Activated CD8-positive, alpha-beta memory T cell treated with anti-CD3 and anti-CD28 coated beads, Interleukin-2, amount 50 U/mL, for 48 hours (primary cell): ENCODE data around the gene BCL2L12.

Source experiments
- DNase-seq: peaks from one replicate; pipeline ENCODE4 v3.0.0-alpha.2; 2020

Gene BCL2L12

GRCh38 chr19:49642492-49643035 is 23.2 kb upstream of the BCL2L12 start:
- DNase-seq, result no peak

GRCh38 chr19:49643466-49643865 is 22.3 kb upstream of the BCL2L12 start:
- DNase-seq, result no peak

DNA sequence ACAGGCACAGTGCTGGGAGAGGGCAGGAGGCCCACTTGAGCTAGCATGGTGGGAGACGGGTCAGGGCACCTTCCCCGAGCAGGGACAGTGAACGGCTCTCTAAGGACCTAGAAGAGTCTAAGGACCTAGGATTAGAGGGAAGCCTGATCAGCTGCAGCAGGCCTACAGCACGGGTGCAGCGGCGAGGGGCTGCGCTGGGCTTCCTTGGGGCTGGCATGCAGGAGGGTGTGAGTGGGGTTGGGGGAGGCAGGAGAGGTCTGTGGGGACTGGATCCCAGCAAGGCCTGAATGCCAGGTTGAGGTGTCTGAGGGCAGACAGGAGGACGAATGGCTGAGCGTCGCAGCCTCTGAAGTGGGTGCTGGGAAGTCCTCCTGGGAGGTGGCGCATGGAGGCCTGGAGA is 20.1 kb upstream of the BCL2L12 start:
- DNase-seq, result no peak

DNA sequence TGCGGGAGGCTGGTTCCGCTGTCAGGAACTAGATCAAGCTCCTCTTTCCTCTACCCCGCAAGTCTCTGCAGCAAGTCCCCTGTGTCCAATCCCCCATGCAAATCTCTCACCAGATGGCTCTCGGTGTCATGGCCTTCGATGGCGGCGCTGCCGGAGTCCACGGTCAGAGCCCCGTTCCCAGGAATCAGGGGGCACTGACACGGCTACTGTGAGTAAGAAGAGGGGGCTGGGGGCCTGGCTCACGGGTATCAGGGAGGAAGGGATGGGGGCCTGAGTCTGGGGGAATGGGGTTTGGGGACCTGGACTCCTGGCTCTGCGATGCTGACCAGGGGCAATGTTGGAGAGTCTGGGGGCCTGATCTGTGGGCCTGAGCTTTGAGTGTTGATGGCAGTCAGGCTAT is 19.7 kb upstream of the BCL2L12 start:
- no peak for DNase-seq

GRCh38 chr19:49646586-49646985 is 19.1 kb upstream of the BCL2L12 start:
- no peak for DNase-seq

GRCh38 chr19:49651029-49651819 is 14.5 kb upstream of the BCL2L12 start:
- no peak for DNase-seq

DNA sequence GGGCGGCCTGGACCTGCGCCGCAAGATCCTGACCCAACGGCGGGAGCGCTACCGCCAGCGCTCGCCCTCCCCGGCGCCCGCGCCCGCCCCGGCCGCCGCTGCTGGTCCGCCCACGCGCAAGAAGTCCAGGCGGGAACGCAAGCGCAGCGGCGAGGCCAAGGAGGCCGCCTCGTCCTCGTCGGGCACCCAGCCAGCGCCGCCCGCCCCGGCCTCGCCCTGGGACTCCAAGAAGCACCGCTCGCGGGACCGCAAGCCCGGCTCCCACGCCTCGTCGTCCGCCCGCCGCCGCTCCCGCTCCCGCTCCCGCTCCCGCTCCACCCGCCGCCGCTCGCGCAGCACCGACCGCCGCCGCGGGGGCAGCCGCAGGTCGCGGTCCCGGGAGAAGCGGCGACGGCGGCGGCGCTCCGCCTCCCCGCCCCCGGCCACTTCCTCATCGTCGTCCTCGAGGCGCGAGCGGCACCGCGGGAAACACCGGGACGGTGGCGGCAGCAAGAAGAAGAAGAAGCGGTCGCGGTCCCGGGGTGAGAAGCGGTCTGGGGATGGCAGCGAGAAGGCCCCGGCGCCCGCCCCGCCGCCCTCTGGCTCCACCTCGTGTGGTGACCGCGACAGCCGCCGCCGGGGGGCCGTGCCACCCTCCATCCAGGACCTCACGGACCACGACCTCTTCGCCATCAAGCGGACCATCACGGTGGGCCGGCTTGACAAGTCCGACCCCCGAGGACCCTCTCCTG is 13.7 kb upstream of the BCL2L12 start:
- DNase-seq, result no peak

GRCh38 chr19:49652551-49653465 is 12.9 kb upstream of the BCL2L12 start:
- no peak for DNase-seq

GRCh38 chr19:49653466-49653806 is 12.3 kb upstream of the BCL2L12 start:
- DNase-seq, result no peak

DNA sequence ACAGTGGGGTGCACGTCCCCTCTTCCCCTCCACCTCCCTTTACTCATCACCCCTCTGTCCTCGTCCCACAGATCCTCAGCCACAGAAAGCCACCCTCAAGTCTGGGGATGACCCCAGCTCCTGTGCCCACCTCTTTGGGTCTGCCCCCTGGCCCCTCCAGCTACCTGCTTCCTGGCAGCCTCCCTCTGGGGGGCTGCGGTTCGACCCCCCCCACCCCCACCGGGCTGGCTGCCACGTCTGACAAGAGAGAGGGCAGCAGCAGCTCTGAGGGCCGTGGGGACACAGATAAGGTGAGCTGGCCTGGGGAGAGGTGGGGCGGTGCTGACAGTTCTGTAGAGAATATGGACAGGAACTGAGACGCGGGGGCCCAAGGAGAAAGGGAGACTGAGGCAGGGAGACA is 11.2 kb upstream of the BCL2L12 start:
- DNase-seq, result no peak

GRCh38 chr19:49655570-49656455 is 9.9 kb upstream of the BCL2L12 start:
- no peak for DNase-seq

GRCh38 chr19:49656456-49657109 is 9.2 kb upstream of the BCL2L12 start:
- no peak for DNase-seq

DNA sequence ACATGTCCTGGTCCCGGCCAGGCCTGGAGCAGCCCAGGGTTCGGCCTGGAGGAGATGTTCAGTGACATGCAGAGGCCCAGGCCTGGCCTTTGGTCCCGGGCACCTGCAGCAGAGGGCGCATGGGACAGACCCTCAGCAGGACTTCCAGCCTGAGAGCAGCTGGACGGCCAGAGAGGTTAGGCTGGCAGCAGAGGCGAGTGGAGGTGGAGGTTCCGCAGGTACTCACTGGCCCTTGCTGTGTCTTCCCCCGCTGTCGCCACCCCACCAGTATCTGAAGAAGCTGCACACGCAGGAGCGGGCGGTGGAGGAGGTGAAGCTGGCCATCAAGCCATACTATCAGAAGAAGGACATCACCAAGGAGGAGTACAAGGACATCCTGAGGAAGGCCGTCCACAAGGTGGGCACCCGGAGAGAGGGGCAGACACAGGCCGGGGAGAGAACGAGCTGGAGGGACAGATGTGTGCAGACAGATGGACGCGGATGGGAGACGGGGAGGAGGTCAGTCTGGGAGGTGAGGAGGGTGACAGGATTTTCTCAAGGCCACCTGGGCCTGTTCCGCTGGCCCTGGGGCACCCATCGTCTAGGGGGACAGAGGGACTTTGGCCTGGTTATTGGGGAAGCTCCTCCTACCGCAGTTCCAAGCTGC is 8.1 kb upstream of the BCL2L12 start:
- DNase-seq, result no peak

GRCh38 chr19:49658139-49658517 is 7.6 kb upstream of the BCL2L12 start:
- no peak for DNase-seq

DNA sequence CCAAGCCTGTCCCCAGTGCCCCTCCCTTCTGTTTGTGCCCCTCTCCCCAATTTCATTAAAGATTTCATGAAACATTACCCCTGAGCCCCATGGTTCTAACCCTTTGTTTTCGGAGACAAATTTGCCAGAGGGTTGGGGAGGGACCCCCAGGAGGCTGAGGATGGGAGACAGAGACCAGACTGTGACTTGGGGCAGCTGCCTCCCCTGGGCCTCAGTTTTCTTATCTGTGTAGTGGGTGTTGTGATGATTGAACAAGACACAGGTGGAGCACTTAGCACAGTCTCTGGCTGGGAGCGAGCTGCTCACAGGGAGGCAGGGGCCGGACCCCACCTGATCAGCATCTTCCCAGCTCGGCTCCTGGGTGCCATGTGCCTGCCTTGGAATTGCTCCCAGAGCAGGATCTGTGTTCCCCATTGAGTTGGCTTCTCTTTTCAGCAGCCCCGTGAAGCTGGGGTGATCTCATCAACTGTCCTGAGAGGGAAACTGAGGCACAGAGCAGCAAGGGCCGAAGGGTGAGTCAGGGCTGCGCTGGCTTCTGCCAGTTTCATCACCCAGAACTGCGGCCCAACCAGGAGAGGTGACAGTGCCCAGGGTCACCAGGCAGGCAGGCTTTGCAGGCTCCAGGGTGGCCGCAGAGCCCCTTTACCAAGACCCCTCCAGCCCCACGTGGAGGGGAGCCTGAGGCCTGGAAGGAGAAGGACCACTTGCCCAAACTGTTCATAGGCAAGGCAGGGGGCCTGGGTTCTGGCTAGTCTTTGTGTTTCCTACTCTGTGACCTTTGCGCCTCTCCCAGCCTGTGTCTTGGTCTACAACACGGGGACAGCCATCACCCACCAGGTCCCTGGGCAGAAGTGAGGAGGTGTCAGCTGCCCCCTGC is 6.9 kb upstream of the BCL2L12 start:
- DNase-seq, result no peak

- no peak for DNase-seq
Observed at GRCh38 chr19:49660338-49660961, 5.3 kb upstream of the BCL2L12 start.

- no peak for DNase-seq
Observed at GRCh38 chr19:49662011-49662410, 3.7 kb upstream of the BCL2L12 start.

- DNase-seq, result no peak
Observed at GRCh38 chr19:49663224-49663623, 2.5 kb upstream of the BCL2L12 start.
